Ovary (tissue), 3 donors: ENCODE measurements around the gene B4GALNT1.

ENCODE experiments used
- POLR2A ChIP-seq: fragments of 450-650 bp; IDR thresholded peaks from one replicate; pipeline ENCODE4 v1.6.1; 2017; ENCODE audit warnings: antibody characterized with exemption, mild to moderate bottlenecking, moderate library complexity
- TF ChIP-seq, protein P1 (sequence below), 3 donors: fragments of 450-650 bp in 2 of 3; fragments of 200-600 bp in 1 of 3; IDR thresholded peaks; one replicate each; pipeline versions ENCODE4 v1.5.1 to v1.8.0; 2016 to 2022; ENCODE audit warnings: antibody characterized with exemption in 3 of 3, mild to moderate bottlenecking in 1 of 3
- donor health status: DM: no; HTN: no; CAD: no.

DNA sequence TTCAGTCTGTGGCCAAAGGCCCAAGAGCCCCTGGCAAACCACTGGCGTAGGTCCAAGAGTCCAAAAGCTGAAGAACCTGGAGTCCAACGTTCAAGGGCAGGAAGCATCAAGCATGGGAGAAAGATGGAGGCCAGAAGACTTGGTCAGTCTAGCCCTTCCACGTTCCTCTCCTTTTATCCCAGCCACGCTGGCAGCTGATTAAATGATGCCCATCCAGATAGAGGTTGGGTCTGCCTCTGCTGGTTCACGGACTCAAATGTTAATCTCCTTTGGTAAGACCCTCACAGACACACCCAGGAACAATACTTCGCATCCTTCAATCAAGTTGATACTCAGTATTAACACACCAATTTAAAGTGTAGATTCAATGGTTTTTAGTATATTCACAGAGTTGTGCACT is 39.8 kb upstream of the B4GALNT1 start:
- TF ChIP-seq, protein P1, sequence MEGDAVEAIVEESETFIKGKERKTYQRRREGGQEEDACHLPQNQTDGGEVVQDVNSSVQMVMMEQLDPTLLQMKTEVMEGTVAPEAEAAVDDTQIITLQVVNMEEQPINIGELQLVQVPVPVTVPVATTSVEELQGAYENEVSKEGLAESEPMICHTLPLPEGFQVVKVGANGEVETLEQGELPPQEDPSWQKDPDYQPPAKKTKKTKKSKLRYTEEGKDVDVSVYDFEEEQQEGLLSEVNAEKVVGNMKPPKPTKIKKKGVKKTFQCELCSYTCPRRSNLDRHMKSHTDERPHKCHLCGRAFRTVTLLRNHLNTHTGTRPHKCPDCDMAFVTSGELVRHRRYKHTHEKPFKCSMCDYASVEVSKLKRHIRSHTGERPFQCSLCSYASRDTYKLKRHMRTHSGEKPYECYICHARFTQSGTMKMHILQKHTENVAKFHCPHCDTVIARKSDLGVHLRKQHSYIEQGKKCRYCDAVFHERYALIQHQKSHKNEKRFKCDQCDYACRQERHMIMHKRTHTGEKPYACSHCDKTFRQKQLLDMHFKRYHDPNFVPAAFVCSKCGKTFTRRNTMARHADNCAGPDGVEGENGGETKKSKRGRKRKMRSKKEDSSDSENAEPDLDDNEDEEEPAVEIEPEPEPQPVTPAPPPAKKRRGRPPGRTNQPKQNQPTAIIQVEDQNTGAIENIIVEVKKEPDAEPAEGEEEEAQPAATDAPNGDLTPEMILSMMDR (IDR thresholded peaks at IDR 0.05) = no peak
- no peak for TF ChIP-seq POLR2A
